RWPE1 (cell line): ENCODE data around the gene MRPS14.

ENCODE experiments used
- CTCF ChIA-PET: fragments of 350-600 bp; sonication (Branson Sonifier 250); formaldehyde crosslinking; extraction: SDS; loops from one replicate; lab custom pipeline; 2021; lab: Yijun Ruan, JAX
- POLR2A ChIA-PET: fragments of 400-600 bp; formaldehyde crosslinking; extraction: SDS; loops from one replicate; lab custom pipeline; 2020; ENCODE audit warnings: antibody characterized with exemption; ENCODE audit not compliant: low non-redundant PET; lab: Yijun Ruan, JAX
- DNase-seq: peaks from one replicate; pipeline ENCODE4 v3.0.0; 2012; ENCODE audit warnings: low spot score
- H3K27ac ChIP-seq: fragments of 450-650 bp; 2 replicates; pipeline ENCODE4 v1.5.1; 2017
- TF ChIP-seq, protein P1 (sequence below): fragments of 450-650 bp; conservative IDR thresholded peaks from 2 replicates; pipeline ENCODE4 v1.5.1; 2017; ENCODE audit warnings: low read depth, mild to moderate bottlenecking

The MRPS14 gene

DNA sequence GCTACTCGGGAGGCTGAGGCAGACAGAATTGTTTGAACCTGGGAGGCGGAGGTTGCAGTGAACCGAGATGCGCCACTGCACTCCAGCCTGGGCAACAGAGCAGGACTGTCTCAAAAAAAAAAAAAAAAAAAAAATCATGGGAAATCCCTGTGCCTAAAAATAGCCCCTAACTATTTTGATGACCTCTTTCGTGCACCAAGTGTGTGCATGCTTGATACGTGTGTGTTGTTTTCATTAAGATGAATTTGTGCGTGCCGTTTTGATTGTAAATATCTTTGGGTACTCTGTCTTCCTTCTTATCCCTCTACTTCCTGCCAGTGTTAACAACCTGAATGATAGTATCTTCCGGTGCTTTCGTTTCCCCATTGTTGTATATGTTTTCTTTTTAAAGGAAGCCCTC is 13.7 kb downstream of the MRPS14 start:
- DNase-seq = no peak
- POLR2A ChIA-PET = no interaction called here
- no peak overlapping the region for H3K27ac ChIP-seq
- TF ChIP-seq, protein P1, sequence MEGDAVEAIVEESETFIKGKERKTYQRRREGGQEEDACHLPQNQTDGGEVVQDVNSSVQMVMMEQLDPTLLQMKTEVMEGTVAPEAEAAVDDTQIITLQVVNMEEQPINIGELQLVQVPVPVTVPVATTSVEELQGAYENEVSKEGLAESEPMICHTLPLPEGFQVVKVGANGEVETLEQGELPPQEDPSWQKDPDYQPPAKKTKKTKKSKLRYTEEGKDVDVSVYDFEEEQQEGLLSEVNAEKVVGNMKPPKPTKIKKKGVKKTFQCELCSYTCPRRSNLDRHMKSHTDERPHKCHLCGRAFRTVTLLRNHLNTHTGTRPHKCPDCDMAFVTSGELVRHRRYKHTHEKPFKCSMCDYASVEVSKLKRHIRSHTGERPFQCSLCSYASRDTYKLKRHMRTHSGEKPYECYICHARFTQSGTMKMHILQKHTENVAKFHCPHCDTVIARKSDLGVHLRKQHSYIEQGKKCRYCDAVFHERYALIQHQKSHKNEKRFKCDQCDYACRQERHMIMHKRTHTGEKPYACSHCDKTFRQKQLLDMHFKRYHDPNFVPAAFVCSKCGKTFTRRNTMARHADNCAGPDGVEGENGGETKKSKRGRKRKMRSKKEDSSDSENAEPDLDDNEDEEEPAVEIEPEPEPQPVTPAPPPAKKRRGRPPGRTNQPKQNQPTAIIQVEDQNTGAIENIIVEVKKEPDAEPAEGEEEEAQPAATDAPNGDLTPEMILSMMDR = no peak
- CTCF ChIA-PET = no interaction called here

DNA sequence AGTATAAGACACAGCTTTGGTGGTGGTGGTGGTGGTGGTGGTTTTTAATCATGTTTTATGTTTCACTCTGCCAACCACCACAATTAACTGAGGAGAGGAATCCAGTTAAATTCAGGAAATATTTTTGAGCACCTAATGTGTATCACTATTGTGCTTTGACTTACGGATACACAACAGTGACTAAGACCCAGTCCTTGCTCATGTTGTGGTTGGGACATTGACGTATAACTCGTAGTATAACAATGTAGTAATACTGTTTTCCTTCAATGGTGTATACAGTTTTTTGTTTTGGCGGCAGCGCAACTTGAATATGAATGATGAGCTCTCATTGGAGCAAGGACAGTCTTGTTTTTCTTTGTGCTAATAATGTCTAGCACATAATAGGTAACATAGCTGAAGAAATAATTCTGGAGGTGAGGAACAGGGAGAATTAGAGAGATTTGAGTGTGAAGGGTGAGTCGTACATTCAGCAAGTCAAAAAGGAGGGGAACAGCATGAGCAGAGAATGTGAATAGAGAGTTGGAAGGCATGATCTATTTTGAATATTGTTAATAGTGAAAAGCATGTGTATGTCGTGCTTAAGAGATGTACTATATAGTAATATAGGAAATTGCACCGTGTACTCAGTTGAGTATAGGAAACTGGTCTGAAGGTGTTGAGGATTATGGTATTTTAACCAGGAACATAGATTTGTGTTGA is 18.0 kb downstream of the MRPS14 start:
- POLR2A ChIA-PET = no interaction called here
- no peak for DNase-seq

DNA sequence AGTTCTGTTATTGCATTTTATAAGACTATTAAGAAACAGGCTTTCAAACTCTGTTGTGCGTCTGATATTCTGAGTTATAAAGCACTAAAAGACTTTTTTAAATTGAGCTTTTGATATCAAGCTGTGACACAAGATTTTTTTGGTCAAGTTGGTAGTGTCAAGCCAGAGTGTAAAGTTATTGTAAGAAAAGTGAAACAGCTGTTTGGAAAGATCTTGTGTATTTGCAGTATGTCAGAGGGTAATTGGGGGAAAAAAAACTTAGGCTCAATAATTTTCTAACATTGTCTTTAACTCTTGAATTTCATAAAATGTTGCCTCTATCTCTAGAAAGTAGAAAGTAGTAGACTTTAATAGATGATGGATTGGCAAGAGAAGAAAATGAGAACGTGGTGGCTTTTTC is 19.7 kb downstream of the MRPS14 start:
- H3K27ac ChIP-seq = no peak overlapping the region
- ChIA-PET CTCF (no interaction called here), POLR2A (no interaction called here)
- TF ChIP-seq, protein P1 = no peak
- no peak for DNase-seq

More for the DNA sequence above, 18.0 kb downstream of the MRPS14 start:
- no peak overlapping the region for H3K27ac ChIP-seq
- TF ChIP-seq, protein P1 = no peak
- CTCF ChIA-PET = interaction anchor here (0.7 kb wide), 1 partner anchor 10 kb away, joined by 3 read pairs; no protein-coding TSS in a partner anchor

DNA sequence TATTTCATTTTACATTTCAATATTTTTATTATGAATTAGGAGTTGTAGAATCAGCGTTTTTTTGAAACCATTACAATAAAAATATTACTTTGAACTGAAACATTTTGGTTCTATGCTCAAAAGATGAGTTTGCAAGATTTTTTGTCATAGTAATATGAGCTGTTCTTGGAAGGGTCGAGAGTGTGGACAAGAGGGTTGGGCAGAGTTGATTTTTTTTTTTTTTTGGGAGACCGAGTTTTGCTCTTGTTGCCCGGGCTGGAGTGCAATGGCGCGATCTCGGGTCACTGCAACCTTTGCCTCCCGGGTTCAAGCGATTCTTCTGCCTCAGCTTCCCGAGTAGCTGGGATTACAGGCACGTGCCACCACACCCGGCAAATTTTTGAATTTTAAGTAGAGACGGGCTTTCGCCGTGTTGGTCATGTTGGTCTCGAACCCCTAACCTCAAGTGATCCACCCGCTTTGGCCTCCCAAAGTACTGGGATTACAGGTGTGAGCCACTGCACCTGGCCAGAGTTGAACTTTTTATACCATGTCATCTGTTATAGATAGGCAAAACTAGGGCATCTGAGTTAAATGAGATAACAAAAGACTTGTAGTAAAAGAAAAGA is 20.2 kb downstream of the MRPS14 start:
- no peak overlapping the region for H3K27ac ChIP-seq
- no peak for DNase-seq
- CTCF ChIA-PET = interaction anchor here (0.6 kb wide), 1 partner anchor 39 kb away, joined by 9 read pairs; no protein-coding TSS in a partner anchor
- TF ChIP-seq, protein P1 = no peak
- POLR2A ChIA-PET = no interaction called here

DNA sequence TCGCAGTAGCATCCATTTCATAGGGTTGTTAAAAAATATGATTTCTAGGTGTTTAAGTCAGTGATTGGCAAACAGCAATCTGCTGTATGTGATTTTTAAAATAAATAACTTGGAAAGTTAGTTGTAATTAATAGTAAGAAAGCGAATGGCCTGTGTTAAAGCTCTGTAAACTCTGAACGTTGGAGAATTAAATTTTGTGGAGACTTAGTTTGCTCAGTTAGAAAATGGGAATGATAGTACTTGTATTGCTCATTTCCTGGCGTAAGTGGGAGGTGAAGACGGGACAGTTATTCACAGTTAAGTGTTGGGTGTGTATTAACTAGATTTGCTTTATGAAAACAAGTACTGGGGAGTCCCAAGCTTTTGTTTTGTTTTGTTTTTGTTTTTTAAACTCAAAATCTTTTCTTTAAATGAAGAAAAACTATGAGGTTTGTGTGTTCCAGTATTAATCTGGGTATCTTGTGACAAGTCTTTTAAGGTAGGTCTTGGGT is 22.5 kb downstream of the MRPS14 start:
- peak overlapping the region; percentile 96 for H3K27ac ChIP-seq
- ChIA-PET POLR2A (interaction anchor here (1.2 kb wide), 1 partner anchor 22 kb away, joined by 4 read pairs; the partner anchor contains the start of gene MRPS14), CTCF (interaction anchor here (0.6 kb wide), 1 partner anchor 154 kb away, joined by 4 read pairs; no protein-coding TSS in a partner anchor)
- no peak for DNase-seq
- TF ChIP-seq, protein P1 = no peak

DNA sequence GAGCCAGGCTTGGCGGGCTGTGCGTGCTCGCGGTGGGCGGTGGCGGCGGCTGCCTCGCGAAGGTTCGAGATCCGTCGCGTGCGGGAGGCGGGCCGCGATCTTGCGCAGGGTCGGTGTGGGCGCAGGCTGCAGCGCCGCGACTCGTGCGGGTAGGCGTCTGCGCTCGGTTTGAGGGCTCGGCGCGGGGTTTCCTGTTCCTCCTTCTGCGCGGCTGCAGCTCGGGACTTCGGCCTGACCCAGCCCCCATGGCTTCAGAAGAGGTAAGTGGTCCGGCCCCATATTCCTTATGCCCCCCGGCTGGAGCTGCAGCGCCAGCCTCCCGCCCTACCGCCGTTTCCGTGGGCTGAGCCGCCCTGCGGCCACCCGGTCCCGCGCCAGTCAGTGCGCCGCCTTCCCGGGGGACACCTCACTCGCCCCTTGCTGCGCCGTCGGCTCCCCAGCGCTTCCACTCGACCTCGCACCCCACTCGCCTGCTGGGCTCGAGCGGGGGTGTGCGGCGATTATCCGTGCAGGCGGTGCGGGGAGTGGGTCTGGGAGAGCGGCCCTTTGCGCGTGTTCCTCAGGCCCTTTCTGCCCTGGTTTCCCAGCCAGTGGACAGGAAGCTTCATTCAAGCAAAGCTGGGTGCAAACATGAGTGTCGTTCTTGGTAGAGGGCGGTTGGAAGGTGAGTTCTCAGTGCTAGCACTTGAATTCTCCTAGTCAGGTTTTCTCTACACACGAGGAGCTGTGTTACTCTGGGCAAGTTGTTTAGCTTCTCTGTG is 23.1 kb downstream of the MRPS14 start, which contains the start of gene CACYBP:
Gene CACYBP, plus strand, starts transcription at position 12 of the 761 bp plus-strand sequence. Its CDS starts 234 bp downstream, at position 246.
- TF ChIP-seq, protein P1 = no peak
- CTCF ChIA-PET = interaction anchor here (0.6 kb wide), 1 partner anchor 155 kb away, joined by 4 read pairs; no protein-coding TSS in a partner anchor
- DNase-seq = no peak
- H3K27ac ChIP-seq = peak within 1 kb of the TSS; percentile 96
- POLR2A ChIA-PET = interaction anchor here (0.9 to 1.2 kb wide), 2 partner anchors 9 to 23 kb away, joined by 4 to 5 read pairs; partner anchors contain the start of gene MRPS14
